HS-27A (cell line): ENCODE data around the gene CDKN1B.
"Not testable (repeated sequence)": the region's sequence is repeated elsewhere in the genome, so short reads cannot be mapped to it uniquely, and the experiment has no call there.

Experiments used
- DNase-seq: peaks from one replicate; pipeline ENCODE4 v3.0.0-alpha.2; 2012; ENCODE audit warnings: low read depth, missing footprints

The CDKN1B gene

DNA sequence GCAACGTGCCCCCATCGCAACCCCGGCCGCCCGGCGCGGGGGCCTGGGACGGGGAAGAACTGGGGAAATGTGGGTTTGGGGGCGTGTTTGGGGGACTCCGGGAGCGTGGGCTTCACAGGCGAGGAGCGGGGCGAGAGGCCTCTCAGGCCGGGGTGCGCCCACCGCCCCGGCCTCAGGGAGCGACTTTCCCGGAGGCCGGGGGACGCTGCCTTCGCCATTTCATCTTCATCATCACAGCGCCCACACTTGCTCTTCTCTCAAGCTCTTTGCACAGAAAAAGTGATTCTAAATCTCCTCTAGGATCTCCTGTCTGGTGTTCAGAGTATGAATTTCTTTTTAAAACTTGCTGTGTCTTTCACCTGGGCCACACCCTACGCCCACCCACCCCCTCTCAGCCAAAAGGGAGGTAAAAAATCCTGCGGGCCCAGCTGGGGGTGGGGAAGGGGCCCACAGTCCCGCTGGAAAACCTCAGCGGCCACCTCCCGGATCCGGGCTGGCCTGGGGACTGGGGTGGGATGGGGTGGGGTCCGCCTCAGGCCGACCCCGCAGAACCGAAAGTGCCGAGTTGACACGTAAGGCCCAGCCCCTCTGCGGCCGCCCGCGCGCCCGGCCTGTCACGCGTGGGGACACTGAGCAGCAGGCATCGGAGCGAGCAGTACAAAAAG, 7.4 kb downstream of the CDKN1B start:
- DNase-seq, result no peak

DNA sequence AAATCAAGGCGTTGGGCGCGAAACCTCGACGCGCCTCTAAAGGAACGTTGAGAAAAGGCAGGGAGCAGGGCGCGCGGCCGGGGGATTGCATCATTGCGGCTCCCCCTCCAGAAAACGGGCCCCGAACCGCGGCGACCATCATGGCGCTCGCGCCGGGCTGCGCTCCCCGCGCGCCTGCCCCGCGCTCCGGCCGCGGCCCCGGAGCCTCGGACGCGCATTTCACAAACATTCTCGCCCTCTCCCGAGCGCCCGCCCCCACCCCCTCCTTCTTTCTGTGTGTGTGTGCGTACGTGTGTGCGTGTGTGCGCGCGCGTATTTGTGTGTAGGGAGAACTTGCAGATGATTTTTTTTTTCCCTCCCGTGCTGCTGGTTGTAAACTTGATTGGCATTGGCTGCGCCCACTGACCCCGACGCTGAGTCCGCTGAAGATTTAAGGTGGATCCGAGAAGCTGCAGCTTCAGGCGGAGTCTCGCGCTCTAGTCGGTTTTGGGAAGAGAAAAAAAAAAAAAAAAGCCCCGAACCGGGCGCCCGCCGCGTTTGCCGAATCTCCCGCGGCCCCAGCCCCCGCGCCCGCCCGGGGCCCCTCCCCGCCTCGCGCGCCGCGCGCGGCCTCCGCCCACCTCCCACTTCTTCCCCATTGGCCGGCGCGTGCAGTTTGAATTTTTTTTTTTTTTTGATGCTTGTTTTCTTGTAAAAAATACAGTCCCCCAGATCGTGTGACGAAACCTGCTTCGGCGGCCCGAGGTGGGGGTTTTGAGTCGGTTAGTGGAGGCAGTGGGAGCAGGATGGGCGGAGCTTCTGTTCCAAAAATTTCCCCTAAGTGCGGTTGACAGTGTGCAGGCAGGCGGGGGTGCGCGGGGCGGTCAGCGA, 8.2 kb downstream of the CDKN1B start:
- DNase-seq, result peak; percentile 98

DNA sequence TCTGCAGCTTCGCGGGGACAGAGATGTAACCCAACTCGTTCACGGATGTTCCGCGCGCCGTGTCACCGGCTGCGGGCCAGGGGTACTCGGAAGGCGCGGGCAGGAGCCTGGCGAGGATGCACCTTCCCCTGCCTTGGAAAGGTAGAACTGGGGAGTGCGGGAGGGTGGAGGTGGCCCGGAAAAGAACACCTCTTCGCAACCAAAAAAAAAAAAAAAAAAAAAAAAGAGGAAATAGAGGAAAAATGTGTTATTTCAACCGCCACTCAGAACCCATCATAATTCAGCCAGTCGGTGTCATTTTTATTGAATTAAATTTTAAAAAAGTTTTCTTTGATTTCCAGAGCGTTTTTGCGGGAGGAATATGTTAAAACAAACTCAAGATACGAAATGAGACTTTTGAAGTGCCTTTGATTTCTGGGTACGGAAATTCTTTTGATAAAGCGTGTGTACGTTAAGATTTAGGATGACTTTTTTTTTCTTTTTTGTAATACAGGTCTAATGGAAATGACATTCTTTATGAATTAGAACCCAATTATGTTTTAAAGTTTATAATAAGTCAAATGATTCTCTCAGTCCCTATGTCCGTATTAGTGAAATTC, 8.9 kb downstream of the CDKN1B start:
- DNase-seq, result no peak

DNA sequence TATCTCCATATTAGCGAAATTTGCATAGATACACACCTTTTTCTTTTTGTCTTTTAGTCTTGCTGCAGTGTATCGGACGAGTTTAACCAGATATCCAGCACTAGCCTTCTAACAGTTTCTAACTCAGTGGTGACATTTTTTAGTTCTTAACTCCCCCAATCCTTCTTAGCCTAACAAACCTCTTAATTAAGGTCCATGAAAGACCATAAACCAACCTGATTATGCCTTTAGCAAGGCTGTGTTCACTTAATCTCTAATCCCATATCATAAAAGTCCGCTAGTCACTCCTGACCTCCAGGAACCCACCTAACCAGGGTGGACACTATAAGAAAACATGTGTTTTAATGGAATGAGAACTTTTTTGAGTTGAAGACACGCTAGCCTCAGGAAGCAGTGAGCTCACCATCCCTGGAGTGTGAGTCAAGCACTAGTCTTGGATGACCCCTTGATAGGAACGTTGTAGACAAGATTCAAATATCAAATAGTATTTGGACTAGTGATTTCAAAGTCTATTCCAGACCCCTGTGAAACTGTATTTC, 9.5 kb downstream of the CDKN1B start:
- DNase-seq, result no peak

DNA sequence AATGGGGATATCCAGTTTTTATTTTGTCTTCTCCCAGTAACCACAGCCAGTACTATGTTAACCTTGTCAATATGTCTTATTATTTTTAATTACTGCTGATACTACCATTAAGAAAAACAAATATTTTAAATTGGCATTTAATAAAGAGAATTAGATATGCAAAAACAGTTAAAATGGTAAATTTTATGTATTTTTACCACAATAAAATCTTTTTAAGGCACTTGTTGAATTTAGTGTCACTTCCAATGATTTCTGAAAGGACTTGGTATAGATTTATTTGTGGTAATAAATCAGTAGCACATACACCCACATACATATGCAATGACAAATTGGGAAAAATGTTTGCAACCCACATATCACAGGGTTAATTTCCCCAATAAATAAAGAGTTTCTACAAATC, 14.0 kb downstream of the CDKN1B start:
- DNase-seq, result no peak

DNA sequence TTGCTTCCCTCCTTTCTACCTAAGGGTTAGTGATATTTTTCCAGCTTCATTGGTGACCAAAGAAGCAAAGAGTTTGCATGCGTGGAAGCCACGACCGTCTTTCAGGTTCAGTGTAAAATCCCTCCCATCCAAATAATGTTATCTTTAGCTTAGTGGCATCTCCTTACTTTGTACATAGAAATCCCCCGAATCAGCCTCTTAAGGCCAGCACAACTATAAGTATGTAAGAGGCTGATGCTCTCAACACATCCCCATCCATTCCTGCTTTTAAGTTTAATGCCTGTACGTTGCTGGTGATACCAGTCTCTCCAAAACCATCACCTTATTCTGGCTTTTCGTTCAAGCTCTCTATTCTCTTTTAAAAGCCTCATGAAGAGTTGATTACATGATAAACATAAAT, 14.6 kb downstream of the CDKN1B start:
- no peak for DNase-seq

DNA sequence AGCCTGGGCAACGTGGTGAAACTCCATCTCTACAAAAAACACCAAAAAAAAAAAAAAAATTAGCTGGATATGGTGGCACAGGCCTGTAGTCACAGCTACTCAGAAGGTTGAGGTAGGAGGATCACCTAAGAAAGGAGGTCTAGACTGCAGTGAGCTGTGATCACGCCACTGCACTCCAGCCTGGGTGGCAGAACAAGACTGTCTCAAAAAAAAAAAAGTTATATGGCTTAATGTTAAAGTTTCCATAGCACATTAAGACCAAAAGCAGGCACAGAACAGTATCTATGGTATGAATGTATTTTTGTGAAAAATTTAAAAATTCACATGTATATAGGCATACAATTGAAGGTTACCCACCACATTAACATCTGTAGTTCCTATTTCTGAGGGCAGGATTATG, 15.9 kb downstream of the CDKN1B start:
- no peak for DNase-seq

DNA sequence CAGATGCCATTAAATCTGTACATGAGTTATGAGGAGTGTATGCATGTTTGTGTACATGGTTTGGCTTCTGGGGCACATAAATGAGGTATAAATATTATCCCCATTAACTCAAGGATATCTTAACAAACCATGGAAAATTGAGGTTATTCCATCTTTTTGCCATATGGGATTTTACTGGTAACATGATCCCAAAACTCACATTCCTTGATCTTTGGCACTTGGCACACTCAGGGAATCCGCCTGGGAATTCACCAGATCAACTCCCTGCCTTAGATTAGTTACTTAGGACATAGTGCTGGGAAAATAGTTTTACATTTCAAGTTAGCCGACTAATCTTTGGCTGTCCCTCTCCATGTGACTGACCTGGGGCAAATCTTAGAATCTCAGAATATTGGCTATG, 16.9 kb downstream of the CDKN1B start:
- DNase-seq, result no peak

DNA sequence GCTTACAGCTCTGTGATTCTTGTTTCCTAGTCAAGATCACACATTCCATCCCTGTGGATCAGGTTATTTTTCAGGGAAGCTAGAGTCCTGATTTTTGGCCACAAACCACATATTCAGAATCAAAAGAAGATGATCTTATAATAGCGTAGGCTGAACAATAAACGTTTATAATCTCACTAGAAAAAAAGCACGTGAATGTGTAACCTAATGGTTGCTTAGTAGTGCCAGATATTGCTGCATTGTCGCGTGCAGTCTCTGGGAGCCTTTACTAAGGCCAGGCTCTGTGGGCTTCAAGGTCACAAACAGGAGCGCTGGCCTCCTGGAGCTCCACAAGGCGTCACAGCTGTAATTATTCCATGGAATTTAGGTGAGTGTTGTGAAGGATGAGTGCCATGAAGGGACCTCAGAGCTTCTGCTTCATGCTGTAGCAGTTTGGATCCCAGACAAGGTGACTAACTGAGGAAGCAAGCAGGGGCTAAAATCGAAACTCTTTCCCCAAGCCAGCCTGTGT, 17.4 kb downstream of the CDKN1B start:
- DNase-seq, result no peak

DNA sequence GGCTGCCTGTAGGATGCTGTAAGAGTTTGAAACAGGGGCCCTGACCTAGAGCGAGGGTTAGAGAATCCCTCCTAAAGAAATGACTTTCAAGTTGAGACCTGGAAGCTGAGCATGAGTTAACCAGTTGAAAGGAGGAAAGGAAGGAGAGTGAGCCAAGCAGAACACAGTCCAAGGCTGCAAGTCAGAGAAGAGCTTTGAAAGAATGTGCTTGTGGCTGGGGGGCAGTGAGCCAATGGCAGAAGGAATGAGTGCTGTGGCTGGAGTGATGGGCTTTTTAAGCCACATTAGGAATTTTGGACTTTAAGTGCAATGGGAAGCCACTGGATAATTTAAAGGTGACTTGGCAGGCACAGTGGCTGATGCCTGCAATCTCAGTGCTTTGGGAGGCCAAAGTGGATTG, 18.1 kb downstream of the CDKN1B start:
- DNase-seq, result no peak

DNA sequence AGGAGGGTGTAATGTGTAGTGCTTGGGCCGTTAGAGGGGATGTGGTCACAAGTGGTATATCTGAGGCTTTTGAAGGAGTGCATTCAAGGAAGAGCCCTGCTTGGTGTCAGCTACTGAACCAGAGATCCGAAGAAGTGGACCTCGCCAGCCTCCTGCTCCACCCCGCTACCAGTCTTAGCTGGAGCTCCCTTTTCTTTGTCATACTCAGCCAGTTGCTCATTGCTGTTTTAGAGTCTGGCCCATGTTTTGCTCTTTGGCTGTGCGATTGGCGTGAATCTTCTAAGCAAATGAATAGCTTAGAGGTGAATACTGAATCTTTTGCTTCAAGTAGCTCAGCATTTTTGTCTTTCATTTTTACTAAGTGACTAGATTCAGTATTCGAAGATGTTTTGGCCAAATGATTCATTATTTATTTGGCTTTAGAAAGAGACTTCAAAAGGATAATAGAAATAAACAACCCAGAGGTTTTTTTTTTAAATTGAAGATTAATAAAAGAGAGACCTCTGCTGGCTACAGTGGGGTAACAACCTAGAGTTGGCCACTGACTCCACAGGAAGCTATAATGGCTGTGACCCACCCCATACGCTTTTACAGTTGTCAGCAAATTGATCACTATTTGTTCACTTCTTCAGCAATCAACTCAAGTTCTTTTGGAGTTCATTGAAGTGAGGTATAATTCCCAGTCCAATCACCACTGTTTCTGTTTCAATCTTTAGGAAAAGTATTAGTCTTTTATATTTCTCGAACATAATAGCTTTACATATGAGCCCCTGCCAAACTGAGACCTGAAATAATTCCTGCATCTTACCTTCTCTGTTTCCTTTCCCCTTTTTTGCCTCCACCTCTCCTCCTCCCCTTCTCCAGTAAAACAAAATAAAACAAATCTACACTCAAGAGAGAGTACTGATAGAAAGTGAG, 19.9 kb downstream of the CDKN1B start:
- DNase-seq, result no peak

DNA sequence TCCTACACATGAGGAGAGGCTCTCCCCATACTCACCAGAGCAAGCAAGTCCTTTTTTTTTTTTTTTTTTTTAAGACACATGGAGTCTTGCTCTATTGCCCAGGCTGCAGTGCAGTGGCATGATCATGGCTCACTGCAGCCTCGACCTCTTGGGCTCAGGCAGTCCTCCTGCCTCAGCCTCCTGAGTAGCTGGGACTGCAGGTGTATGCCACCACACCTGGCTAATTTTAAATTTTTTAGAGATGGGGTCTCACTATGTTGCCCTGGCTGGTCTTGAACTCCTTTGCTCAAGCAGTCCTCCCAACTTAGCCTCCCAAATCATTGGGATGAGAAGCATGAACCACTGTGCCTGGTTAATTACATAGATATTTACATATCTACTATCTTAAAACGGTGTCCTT, 21.0 kb downstream of the CDKN1B start:
- DNase-seq, result not testable (repeated sequence)

DNA sequence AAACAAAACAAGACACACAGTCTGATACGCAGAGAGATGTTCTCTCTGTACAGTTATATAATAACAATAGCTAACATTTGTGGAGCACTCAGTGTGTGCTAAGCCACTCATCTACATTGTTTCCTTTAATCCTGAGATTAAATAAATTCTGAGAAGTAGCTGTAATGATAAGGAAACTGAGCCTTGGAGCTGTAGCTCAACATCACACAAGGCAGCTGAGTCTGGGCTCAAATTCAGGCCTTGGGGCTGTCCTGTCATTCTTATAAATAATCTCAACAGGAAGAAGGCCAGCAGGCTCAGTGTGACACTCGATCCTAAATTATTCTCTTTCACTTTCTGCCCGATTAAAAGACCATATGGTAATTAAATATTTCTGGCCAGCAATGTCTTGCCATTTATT, 24.5 kb downstream of the CDKN1B start:
- DNase-seq, result no peak

DNA sequence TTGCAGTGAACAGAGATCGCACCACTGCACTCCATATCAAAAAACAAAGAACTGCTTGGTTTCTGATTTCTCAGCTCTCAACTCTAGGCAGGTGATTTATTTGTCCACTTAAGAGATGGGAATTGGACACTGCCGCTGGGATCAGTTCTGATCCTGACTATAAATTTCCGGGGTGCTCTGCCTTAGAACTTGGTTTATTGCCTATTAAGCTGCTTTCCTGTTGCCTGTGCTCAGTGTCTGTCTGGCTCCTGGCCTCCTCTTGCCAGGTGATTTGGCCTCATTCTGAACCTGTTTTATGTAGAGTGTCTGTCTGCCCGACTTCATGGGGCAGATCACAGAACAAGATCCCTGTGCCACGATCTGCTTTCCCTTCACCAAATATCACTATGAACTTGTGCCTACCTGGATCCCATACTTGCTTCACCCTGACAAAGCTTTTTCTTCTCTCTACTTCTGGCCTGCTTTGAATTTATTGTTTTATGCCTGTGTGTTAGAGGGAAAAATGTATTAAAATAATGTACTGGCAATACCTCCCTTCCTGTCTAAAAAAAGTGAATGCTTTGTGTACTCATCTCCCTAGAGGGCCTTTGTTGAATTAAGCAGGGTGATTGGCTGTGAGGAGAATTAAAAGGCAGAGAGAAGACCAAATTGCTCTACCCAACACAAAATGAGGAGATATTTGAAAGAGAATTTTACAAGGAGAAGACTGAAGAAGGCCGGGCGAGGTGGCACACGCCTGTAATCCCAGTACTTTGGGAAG, 27.6 kb downstream of the CDKN1B start:
- no peak for DNase-seq

DNA sequence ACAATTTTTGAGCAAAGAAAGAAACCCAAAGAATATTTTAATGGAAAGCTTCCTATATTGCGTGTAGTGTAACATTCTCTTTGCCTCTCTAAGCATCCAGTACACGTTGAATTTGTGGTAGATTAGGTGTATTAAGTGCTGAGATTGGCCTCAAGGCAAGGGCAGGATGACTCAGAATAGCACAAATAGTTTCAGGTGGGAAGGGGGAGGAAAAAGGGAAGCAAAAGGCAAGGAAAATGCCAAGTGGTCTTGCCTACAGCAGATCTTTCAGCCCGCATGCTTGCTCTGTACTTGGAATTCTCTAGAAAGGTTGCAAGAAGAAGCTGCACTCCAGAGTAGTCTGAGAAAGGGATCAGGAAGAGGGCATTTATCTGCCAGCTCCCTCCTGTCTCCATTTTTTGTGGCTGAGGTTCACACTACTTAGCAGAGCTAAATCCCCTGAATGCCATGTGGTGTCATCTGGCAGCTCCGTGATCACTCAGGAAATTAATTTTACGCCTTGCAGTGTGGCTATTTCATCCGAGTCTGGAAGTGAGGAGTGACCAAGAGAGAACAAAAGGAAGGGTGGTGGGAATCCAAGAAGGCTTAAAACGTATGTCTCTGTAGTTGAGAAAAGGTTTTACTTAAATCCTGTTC, 28.5 kb downstream of the CDKN1B start:
- no peak for DNase-seq

DNA sequence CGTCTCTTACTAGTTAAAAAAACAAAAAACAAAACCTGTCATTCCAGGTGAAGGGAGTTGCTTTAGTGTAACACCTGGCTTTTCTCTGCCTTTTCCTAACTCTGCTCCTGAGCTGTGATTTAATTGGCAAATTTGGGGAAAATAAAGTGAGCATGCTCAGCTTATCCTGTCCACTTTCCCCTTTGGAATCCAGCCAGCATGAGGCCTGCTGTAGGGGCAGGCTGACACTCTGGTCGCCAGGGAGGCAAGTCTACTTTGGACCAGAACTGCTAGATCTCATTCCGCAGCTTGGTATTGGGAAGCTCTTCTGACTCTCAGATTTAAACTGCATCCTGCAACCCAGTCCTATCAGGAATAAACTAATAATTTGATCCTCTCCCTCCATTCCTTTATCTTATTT, 30.1 kb downstream of the CDKN1B start:
- no peak for DNase-seq

DNA sequence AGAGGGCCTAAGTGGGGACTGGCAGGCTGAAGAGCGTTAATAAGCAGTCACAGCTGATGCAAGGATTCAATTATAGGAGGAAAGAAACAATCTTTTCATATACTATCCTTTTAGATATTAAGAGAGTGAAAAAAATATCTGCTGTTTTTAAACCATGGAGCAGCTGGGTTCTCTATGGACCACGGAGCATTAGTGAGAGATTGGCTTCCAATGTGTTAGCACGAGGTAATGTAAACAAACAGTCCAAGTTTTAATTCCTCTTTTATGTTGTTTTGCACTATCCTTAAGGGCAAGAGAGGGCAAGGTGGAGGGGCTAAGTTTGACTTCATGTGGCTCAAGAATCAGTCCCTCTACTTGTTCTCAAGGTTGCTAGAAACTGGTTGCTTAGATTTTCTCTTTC, 30.9 kb downstream of the CDKN1B start:
- no peak for DNase-seq

DNA sequence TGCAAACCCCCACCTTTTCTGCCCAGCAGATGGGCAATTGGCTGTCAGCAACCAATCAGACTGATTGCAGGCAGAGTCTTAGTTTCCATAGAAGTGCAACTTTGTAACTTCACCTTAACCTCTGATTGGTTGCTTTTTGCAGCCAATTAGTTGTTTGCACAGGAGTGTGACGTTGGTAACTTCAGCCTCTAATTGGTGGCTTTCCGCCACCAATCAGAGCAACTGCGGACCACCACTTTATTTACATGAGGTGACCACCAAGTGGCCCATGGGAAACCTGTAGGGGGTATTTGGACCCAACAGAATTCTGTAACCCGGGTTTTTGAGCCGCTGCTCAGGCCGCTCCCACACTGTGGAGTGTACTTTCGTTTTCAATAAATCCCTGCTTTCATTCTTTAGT, 32.3 kb downstream of the CDKN1B start:
- no peak for DNase-seq

DNA sequence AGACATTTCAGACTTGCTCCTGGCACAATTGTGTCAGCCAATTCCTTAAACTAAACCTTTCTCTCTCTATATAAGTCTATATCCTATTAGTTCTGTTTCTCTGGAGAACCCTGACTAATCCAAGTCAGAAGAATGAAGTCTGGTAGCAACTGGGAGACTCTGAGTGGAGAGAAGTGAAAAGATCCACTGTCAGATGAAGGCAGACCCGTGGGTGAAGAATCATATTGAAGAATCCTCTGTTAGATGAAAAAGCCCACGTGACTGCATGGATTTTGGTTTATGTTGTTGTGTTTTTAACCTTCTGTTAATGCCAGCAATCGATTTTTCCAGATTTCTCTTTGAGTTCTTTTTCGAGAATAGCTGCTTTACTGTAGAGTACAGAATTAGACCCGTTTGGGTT, 38.8 kb downstream of the CDKN1B start:
- DNase-seq, result no peak

DNA sequence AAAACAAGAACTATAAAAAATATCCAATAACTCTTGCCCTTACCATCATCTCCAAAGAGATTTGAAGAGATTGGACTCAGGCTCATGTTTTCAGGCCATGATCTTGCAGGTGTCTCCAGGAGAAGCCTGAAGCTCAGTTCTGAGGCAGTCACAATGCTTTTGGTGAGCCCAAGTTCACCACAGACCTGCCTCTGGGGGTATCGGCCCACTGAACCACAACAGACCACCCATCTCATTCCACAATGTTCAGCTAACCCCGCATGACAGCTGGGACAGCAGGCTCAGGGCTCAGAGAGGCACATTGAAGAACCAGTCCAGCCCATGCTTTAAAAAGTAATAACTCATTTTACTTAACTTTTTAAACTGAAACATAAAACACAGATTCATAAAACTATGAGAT, 40.0 kb downstream of the CDKN1B start:
- no peak for DNase-seq
